ENCODE measurements around the gene SORD. TPM values are rescaled to one million over a fixed set of nuclear protein-coding genes. Genes with fewer than 3 reads are reported as not detected.

The SORD gene

GRCh38 chr15:45122719-45123118, 99.7 kb downstream of the SORD start:
- Histone ChIP-seq H3K4me3 (ENCODE audit: low read length) (no peak overlapping the region), H3K9ac (ENCODE audit: low read depth, low read length) (no peak overlapping the region), H3K4me1 (ENCODE audit: control insufficient read depth, insufficient read depth, low read length) (peaks cover 14% of the 10 kb centered on the region), H3K4me2 (ENCODE audit: low read length) (no peak overlapping the region), H3K27me3 (ENCODE audit: control insufficient read depth, insufficient read depth, low read length) (peaks cover 45% of the 10 kb centered on the region), H3K36me3 (ENCODE audit: insufficient read depth, low read length) (no peaks in the 10 kb centered on the region), H3K9me3 (replicated peaks; ENCODE audit: low read length) (no peaks in the 10 kb centered on the region)

DNA sequence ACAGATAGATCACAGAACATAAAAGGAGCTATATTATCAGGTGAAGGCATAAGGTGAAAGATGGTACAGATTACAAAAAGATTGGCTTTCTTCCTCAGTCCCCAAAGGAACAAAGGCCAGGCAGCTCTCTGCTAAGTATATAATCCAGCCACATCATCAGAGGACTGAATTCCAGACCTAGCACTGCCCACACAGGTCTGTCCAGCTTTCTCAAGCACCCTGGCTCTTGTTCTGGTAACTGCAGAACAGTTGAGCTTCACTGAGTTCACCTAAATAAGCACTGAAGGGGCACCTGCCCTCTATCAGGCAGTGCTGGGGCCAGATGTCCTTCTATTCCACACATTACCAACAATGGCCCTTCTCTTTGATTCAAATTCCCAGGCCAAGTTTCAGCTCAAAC, 100.4 kb downstream of the SORD start:
- no peak overlapping the region for H3K4me2 ChIP-seq (ENCODE audit: low read length)
- H3K9ac ChIP-seq (ENCODE audit: low read depth, low read length): no peak overlapping the region
- H3K4me1 ChIP-seq (ENCODE audit: control insufficient read depth, insufficient read depth, low read length): peaks cover 14% of the 10 kb centered on the region
- H3K27me3 ChIP-seq (ENCODE audit: control insufficient read depth, insufficient read depth, low read length): peaks cover 51% of the 10 kb centered on the region
- no peak overlapping the region for H3K4me3 ChIP-seq (ENCODE audit: low read length)
- H3K36me3 ChIP-seq (ENCODE audit: insufficient read depth, low read length): no peaks in the 10 kb centered on the region
- no peaks in the 10 kb centered on the region for H3K9me3 ChIP-seq (replicated peaks; ENCODE audit: low read length)

DNA sequence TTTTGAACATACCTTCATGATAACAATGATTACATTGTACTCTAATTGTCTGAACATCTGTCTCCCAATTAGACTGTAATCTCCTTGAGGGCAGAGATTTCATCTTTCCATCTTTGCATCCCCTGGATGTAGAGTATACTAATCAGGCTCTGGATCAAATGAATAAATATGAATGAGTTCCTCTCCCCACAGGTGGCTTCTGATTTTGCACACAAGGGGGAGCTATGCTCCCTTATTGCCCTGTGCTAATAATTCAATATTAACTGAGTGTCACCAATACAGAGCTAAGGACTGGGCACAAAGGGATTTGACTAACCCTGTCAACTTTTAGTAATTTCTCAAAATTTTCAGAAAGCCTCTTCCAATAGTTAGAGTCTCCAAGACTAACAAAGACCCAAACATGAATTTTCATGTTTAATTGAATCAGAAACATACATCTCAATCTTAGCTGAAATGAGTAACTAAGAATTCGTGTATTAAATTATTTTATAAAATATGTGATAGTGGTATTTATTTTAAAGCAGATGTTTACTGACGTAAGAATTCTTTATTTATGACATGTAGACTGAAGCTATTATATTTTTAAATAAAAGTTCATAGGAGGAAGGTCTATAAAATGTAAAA, 103.7 kb downstream of the SORD start:
- Histone ChIP-seq H3K9me3 (replicated peaks; ENCODE audit: low read length) (no peaks in the 10 kb centered on the region), H3K36me3 (ENCODE audit: insufficient read depth, low read length) (no peaks in the 10 kb centered on the region), H3K9ac (ENCODE audit: low read depth, low read length) (no peak overlapping the region), H3K4me2 (ENCODE audit: low read length) (no peak overlapping the region), H3K4me1 (ENCODE audit: control insufficient read depth, insufficient read depth, low read length) (peaks cover 12% of the 10 kb centered on the region), H3K27me3 (ENCODE audit: control insufficient read depth, insufficient read depth, low read length) (peaks cover 79% of the 10 kb centered on the region), H3K4me3 (ENCODE audit: low read length) (no peak overlapping the region)

Small RNA genes within 50 kb of the gene (small RNA-seq; reads per million reads assigned to genes)
- gene RF00019: not detected
- not detected for gene RNU1-78P
- gene RNU6-966P: not detected

Measured in skeletal muscle satellite cell (primary cell).